HG03045 (cell line): Measurements from ENCODE around the gene RRAGD.

Source experiments
- ATAC-seq: cut with Tn5 transposase; IDR thresholded peaks from one replicate; pipeline ENCODE4 v1.9.1; 2021; ENCODE audit warnings: mild to moderate bottlenecking, moderate library complexity; ENCODE audit not compliant: unreplicated experiment

The RRAGD gene

GRCh38 chr6:89347825-89348224 is 64.2 kb downstream of the RRAGD start:
- no peak for ATAC-seq

GRCh38 chr6:89346433-89346832 is 65.6 kb downstream of the RRAGD start:
- ATAC-seq = no peak

GRCh38 chr6:89339565-89339964 is 72.5 kb downstream of the RRAGD start:
- no peak for ATAC-seq

GRCh38 chr6:89335164-89335563 is 76.9 kb downstream of the RRAGD start:
- no peak for ATAC-seq

- ATAC-seq = no peak
Measured at GRCh38 chr6:89330910-89331309, 81.2 kb downstream of the RRAGD start.

- ATAC-seq = no peak
Measured at GRCh38 chr6:89328976-89329375, 83.1 kb downstream of the RRAGD start.

- no peak for ATAC-seq
Measured at GRCh38 chr6:89324304-89324703, 87.8 kb downstream of the RRAGD start.

GRCh38 chr6:89323511-89323971 is 88.5 kb downstream of the RRAGD start:
- ATAC-seq = no peak

- no peak for ATAC-seq
Measured at GRCh38 chr6:89321131-89321970, 90.7 kb downstream of the RRAGD start.

GRCh38 chr6:89320012-89320559 is 92.0 kb downstream of the RRAGD start:
- ATAC-seq = no peak

GRCh38 chr6:89317067-89317466 is 95.0 kb downstream of the RRAGD start:
- ATAC-seq = no peak

- ATAC-seq = no peak
Measured at GRCh38 chr6:89315249-89315885, 96.7 kb downstream of the RRAGD start, which contains the start of gene GABRR2. GABRR2 (minus strand) TSS chr6:89315299; CDS start chr6:89315165, 134 bp downstream.

- no peak for ATAC-seq
Measured at GRCh38 chr6:89314692-89315091, 97.4 kb downstream of the RRAGD start.
